BLaER1 (cell line): ENCODE data around the gene TMEM184C.

ENCODE experiments used
- H3K27ac ChIP-seq: shearing (Covaris generic); formaldehyde crosslinking; 2 replicates; pipeline ENCODE4 v1.8.1; 2022
- H3K27me3 ChIP-seq: shearing (Covaris generic); formaldehyde crosslinking; 2 replicates; pipeline ENCODE4 v1.8.1; 2022
- H3K36me3 ChIP-seq: shearing (Covaris generic); formaldehyde crosslinking; 2 replicates; pipeline ENCODE4 v1.8.1; 2022
- H3K4me1 ChIP-seq: shearing (Covaris generic); formaldehyde crosslinking; 2 replicates; pipeline ENCODE4 v1.8.1; 2022
- H3K4me2 ChIP-seq: shearing (Covaris generic); formaldehyde crosslinking; 2 replicates; pipeline ENCODE4 v1.8.1; 2022
- H3K4me3 ChIP-seq: shearing (Covaris generic); formaldehyde crosslinking; 2 replicates; pipeline ENCODE4 v1.8.1; 2022
- H3K9ac ChIP-seq: shearing (Covaris generic); formaldehyde crosslinking; 2 replicates; pipeline ENCODE4 v1.8.1; 2022
- H3K9me3 ChIP-seq: shearing (Covaris generic); formaldehyde crosslinking; 2 replicates; pipeline ENCODE4 v1.8.1; 2022
- H4K20me1 ChIP-seq: shearing (Covaris generic); formaldehyde crosslinking; 2 replicates; pipeline ENCODE4 v1.8.1; 2022
- Cebpa-rat ChIP-seq: shearing (Covaris generic); IDR thresholded peaks from 2 replicates; pipeline ENCODE4 v1.8.1; 2022

The TMEM184C gene

GRCh38 chr4:147617173-147617840 is at the start of gene TMEM184C:
Gene TMEM184C (plus strand): TSS chr4:147617397. CDS start chr4:147617957, 560 bp downstream.
- Histone ChIP-seq H3K27ac (peak within 1 kb of the TSS; percentile 84), H3K9ac (peak within 1 kb of the TSS; percentile 90), H3K4me3 (peak within 1 kb of the TSS; percentile 92), H3K4me1 (peaks cover 52% of the 10 kb centered on the region), H3K27me3 (no peaks in the 10 kb centered on the region), H3K4me2 (peak within 1 kb of the TSS; percentile 95), H3K9me3 (no peaks in the 10 kb centered on the region), H4K20me1 (peaks cover 31% of the 10 kb centered on the region), H3K36me3 (peaks cover 29% of the 10 kb centered on the region; the same call in 1 of the 2 replicates)
- no peak for TF ChIP-seq Cebpa-rat

GRCh38 chr4:147570616-147571015 is 46.6 kb upstream of the TMEM184C start:
- H3K4me2 ChIP-seq, result no peak overlapping the region
- TF ChIP-seq Cebpa-rat, result no peak
- no peak overlapping the region for H3K4me3 ChIP-seq
- no peak overlapping the region for H3K9ac ChIP-seq
- no peaks in the 10 kb centered on the region for H3K9me3 ChIP-seq
- no peaks in the 10 kb centered on the region for H3K27me3 ChIP-seq
- no peaks in the 10 kb centered on the region for H3K4me1 ChIP-seq
- no peaks in the 10 kb centered on the region for H3K36me3 ChIP-seq
- H3K27ac ChIP-seq, result no peak overlapping the region
- H4K20me1 ChIP-seq, result no peaks in the 10 kb centered on the region

- no peak overlapping the region for H3K27ac ChIP-seq
- H3K4me1 ChIP-seq, result peaks cover 4% of the 10 kb centered on the region; the same call in 1 of the 2 replicates
- H3K9me3 ChIP-seq, result no peaks in the 10 kb centered on the region
- no peak overlapping the region for H3K4me3 ChIP-seq
- no peak for TF ChIP-seq Cebpa-rat
- H3K9ac ChIP-seq, result no peak overlapping the region
- no peaks in the 10 kb centered on the region for H3K36me3 ChIP-seq
- no peaks in the 10 kb centered on the region for H4K20me1 ChIP-seq
- no peaks in the 10 kb centered on the region for H3K27me3 ChIP-seq
- no peak overlapping the region for H3K4me2 ChIP-seq
Measured at GRCh38 chr4:147571036-147571770, 46.0 kb upstream of the TMEM184C start.

GRCh38 chr4:147576084-147576483 is 41.1 kb upstream of the TMEM184C start:
- Histone ChIP-seq H3K4me3 (no peak overlapping the region), H3K9me3 (no peaks in the 10 kb centered on the region), H3K9ac (no peak overlapping the region), H3K27ac (no peak overlapping the region), H3K4me2 (peak overlapping the region; percentile 24; the same call in 1 of the 2 replicates), H3K4me1 (peaks cover 6% of the 10 kb centered on the region; the same call in 1 of the 2 replicates), H3K27me3 (no peaks in the 10 kb centered on the region), H3K36me3 (no peaks in the 10 kb centered on the region), H4K20me1 (no peaks in the 10 kb centered on the region)
- TF ChIP-seq Cebpa-rat, result no peak

GRCh38 chr4:147578051-147578476 is 39.1 kb upstream of the TMEM184C start:
- Histone ChIP-seq H3K27me3 (no peaks in the 10 kb centered on the region), H3K36me3 (no peaks in the 10 kb centered on the region), H3K27ac (no peak overlapping the region), H3K4me3 (no peak overlapping the region), H3K9ac (no peak overlapping the region), H3K9me3 (no peaks in the 10 kb centered on the region), H4K20me1 (no peaks in the 10 kb centered on the region), H3K4me1 (peaks cover 6% of the 10 kb centered on the region; the same call in 1 of the 2 replicates), H3K4me2 (no peak overlapping the region)
- no peak for TF ChIP-seq Cebpa-rat

- Histone ChIP-seq H3K9ac (no peak overlapping the region), H3K4me2 (no peak overlapping the region), H3K36me3 (no peaks in the 10 kb centered on the region), H3K9me3 (no peaks in the 10 kb centered on the region), H3K4me1 (peaks cover 6% of the 10 kb centered on the region; the same call in 1 of the 2 replicates), H4K20me1 (no peaks in the 10 kb centered on the region), H3K27ac (no peak overlapping the region), H3K4me3 (no peak overlapping the region), H3K27me3 (no peaks in the 10 kb centered on the region)
- no peak for TF ChIP-seq Cebpa-rat
Measured at GRCh38 chr4:147578593-147578992, 38.6 kb upstream of the TMEM184C start.

GRCh38 chr4:147580396-147580795 is 36.8 kb upstream of the TMEM184C start:
- H3K4me2 ChIP-seq, result no peak overlapping the region
- TF ChIP-seq Cebpa-rat, result no peak
- no peak overlapping the region for H3K27ac ChIP-seq
- H3K36me3 ChIP-seq, result no peaks in the 10 kb centered on the region
- H3K9ac ChIP-seq, result no peak overlapping the region
- H3K4me1 ChIP-seq, result peaks cover 6% of the 10 kb centered on the region; the same call in 1 of the 2 replicates
- peaks cover 8% of the 10 kb centered on the region for H3K9me3 ChIP-seq
- H3K27me3 ChIP-seq, result no peaks in the 10 kb centered on the region
- no peak overlapping the region for H3K4me3 ChIP-seq
- no peaks in the 10 kb centered on the region for H4K20me1 ChIP-seq

GRCh38 chr4:147581606-147582350 is 35.4 kb upstream of the TMEM184C start:
- Histone ChIP-seq H4K20me1 (no peaks in the 10 kb centered on the region), H3K9ac (no peak overlapping the region), H3K4me3 (no peak overlapping the region), H3K9me3 (peaks cover 8% of the 10 kb centered on the region), H3K27me3 (no peaks in the 10 kb centered on the region), H3K4me2 (no peak overlapping the region), H3K4me1 (no peaks in the 10 kb centered on the region), H3K36me3 (no peaks in the 10 kb centered on the region), H3K27ac (no peak overlapping the region)
- TF ChIP-seq Cebpa-rat, result no peak

- no peak overlapping the region for H3K4me3 ChIP-seq
- no peak overlapping the region for H3K4me2 ChIP-seq
- H3K36me3 ChIP-seq, result no peaks in the 10 kb centered on the region
- peaks cover 8% of the 10 kb centered on the region for H3K9me3 ChIP-seq
- no peak for TF ChIP-seq Cebpa-rat
- no peak overlapping the region for H3K27ac ChIP-seq
- H4K20me1 ChIP-seq, result no peaks in the 10 kb centered on the region
- no peaks in the 10 kb centered on the region for H3K27me3 ChIP-seq
- H3K4me1 ChIP-seq, result no peaks in the 10 kb centered on the region
- no peak overlapping the region for H3K9ac ChIP-seq
Measured at GRCh38 chr4:147582386-147583060, 34.7 kb upstream of the TMEM184C start.
